Fibroblast of mammary gland (primary cell): ENCODE results near the gene PLCD1.
A peak's percentile ranks its signal among the peaks of the same experiment; 100 is the strongest.

ENCODE experiments used
- DNase-seq: peaks from one replicate; pipeline ENCODE4 v3.0.0-alpha.2; 2010; ENCODE audit warnings: low read depth
- H3K4me3 ChIP-seq: 2 replicates; pipeline ENCODE4 v1.5.1; 2011; ENCODE audit warnings: low read depth, mild to moderate bottlenecking, low read length, moderate library complexity; ENCODE audit not compliant: control insufficient read depth
- CTCF ChIP-seq: conservative IDR thresholded peaks from 2 replicates; pipeline ENCODE4 v1.5.1; 2011; ENCODE audit warnings: low read depth, low read length, inconsistent platforms; ENCODE audit not compliant: control insufficient read depth, insufficient read depth

Gene PLCD1

GRCh38 chr3:38007754-38008090 lies 21.7 kb downstream of the PLCD1 start:
- no peak for DNase-seq
- no peak for TF ChIP-seq CTCF
- no peak overlapping the region for H3K4me3 ChIP-seq

GRCh38 chr3:38006445-38006995 lies 22.9 kb downstream of the PLCD1 start:
- no peak for DNase-seq
- no peak for TF ChIP-seq CTCF
- H3K4me3 ChIP-seq, result no peak overlapping the region

GRCh38 chr3:38006031-38006430 lies 23.4 kb downstream of the PLCD1 start:
- DNase-seq, result no peak
- TF ChIP-seq CTCF, result no peak
- H3K4me3 ChIP-seq, result no peak overlapping the region

- H3K4me3 ChIP-seq, result no peak overlapping the region
- no peak for TF ChIP-seq CTCF
- DNase-seq, result no peak
Observed at GRCh38 chr3:38005076-38006020, 24.1 kb downstream of the PLCD1 start.

GRCh38 chr3:38004415-38005075 lies 24.9 kb downstream of the PLCD1 start:
- no peak overlapping the region for H3K4me3 ChIP-seq
- peak; percentile 66 for DNase-seq
- TF ChIP-seq CTCF, result peak; percentile 72

GRCh38 chr3:38003817-38004414 lies 25.5 kb downstream of the PLCD1 start:
- DNase-seq, result no peak
- no peak overlapping the region for H3K4me3 ChIP-seq
- TF ChIP-seq CTCF, result no peak
